PFSK-1 (cell line): Measurements from ENCODE around the gene IPO7.

Source experiments
- FOXP2 ChIP-seq: optimal IDR thresholded peaks from 2 replicates; pipeline ENCODE3; 2011; ENCODE audit warnings: borderline replicate concordance, control low read depth, inconsistent platforms; ENCODE audit not compliant: insufficient read depth; ENCODE audit errors: extremely low read length, extremely low read depth
- TF ChIP-seq, protein P1 (sequence below), 2 experiments: IDR thresholded peaks; 2 replicates each; pipeline versions ENCODE4 v1.6.1 to v1.8.0; 2011 to 2012; ENCODE audit warnings: low read depth in 2 of 2, low read length in 2 of 2, control low read depth in 1 of 2, inconsistent platforms in 1 of 2, mild to moderate bottlenecking in 1 of 2, moderate library complexity in 1 of 2; ENCODE audit not compliant: insufficient read depth in 1 of 2

DNA sequence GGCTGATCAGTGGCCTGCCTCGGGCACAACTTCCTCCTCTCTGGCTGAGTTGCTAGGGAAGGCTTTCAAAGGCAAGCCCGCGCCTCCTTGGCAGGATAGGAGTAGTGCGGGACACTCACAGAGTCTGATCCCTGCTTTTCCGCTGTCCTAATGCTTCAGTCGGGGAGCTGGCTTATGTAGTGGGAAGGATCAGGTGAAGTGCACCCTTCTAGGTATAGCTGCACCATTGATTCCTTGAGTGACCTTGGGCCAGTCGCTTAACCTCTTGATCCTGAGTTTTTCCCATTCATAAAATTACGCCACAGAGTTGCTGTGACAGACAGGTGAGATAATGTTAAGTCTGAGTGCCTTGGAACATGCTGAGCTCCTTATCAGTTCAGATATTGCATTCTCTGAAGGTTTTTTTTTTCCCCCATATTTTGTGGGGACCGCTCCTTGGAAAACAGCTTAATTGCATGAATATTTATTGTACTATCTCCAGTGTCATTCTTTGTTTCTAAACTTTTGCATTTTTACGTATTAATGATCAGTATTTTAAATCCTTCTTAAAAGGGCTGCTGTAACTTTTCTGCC, 961 bp downstream of the IPO7 start:
- no peak for TF ChIP-seq FOXP2
- TF ChIP-seq, protein P1, sequence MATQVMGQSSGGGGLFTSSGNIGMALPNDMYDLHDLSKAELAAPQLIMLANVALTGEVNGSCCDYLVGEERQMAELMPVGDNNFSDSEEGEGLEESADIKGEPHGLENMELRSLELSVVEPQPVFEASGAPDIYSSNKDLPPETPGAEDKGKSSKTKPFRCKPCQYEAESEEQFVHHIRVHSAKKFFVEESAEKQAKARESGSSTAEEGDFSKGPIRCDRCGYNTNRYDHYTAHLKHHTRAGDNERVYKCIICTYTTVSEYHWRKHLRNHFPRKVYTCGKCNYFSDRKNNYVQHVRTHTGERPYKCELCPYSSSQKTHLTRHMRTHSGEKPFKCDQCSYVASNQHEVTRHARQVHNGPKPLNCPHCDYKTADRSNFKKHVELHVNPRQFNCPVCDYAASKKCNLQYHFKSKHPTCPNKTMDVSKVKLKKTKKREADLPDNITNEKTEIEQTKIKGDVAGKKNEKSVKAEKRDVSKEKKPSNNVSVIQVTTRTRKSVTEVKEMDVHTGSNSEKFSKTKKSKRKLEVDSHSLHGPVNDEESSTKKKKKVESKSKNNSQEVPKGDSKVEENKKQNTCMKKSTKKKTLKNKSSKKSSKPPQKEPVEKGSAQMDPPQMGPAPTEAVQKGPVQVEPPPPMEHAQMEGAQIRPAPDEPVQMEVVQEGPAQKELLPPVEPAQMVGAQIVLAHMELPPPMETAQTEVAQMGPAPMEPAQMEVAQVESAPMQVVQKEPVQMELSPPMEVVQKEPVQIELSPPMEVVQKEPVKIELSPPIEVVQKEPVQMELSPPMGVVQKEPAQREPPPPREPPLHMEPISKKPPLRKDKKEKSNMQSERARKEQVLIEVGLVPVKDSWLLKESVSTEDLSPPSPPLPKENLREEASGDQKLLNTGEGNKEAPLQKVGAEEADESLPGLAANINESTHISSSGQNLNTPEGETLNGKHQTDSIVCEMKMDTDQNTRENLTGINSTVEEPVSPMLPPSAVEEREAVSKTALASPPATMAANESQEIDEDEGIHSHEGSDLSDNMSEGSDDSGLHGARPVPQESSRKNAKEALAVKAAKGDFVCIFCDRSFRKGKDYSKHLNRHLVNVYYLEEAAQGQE (IDR thresholded peaks at IDR 0.05; ENCODE audit: insufficient read depth in 1 of 2, low read depth in 2 of 2, low read length in 2 of 2), result no peak
